GM18907 (cell line): ENCODE data around the gene CCDC83.
A peak's percentile ranks its signal among the peaks of the same experiment; 100 is the strongest.
"Not testable (repeated sequence)": the region's sequence is repeated elsewhere in the genome, so short reads cannot be mapped to it uniquely, and the experiment has no call there.

Experiments used
- ATAC-seq: cut with Tn5 transposase; IDR thresholded peaks from one replicate; pipeline ENCODE4 v1.9.1; 2021; ENCODE audit warnings: mild to moderate bottlenecking, moderate library complexity; ENCODE audit not compliant: unreplicated experiment

Gene CCDC83

DNA sequence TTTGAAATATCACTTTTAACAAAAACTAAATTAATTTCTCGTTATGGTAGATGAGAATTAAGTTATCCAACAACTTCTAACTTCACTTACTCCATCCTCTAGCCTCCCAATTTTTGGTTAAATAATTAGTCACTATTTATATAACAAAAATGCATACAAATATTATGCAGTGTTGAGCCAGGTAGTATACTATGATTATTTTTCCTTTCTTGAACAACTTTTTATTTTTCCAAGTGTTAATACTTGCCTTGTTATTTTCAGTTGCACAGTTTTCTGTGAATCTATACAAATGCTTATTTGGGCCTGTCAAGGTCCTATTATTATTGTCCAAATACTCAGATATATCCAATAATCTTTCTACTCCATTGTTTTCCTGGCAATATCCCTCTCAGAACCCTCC is 19.9 kb upstream of the CCDC83 start:
- no peak for ATAC-seq

DNA sequence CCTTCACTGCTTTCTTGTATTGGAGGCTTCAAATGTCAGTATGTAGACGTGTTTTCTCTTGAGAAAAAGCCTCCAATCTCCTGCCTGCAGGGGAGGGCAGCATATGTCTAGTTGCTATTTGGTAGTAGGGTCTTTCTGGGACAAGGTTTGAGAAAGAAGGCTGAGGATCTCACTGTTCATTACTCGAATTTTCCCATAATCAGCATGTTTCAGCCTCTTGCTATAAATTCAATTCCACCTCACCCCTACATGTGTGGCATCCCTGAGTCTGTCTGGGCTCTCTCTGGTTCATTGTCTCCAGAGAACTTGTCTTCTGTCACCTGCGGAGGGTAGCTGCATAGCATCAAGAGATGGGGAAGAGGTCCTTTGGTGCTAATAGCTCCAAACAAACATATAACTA is 19.5 kb upstream of the CCDC83 start:
- ATAC-seq = no peak

DNA sequence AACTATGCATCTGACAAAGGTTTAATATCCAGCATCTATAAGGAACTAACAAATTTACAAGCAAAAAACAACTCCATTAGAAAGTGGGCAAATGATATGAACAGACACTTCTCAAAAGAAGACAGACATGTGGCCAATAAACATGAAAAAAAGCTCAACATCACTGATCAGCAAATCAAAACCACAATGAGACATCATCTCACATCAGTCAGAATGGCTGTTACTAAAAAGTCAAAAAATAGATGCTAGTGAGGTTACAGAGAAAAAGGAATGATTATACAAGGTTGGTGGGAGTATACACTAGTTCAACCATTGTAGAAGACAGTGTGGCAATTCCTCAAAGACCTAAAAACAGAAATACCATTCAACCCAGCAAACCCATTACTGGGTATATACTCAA is 14.3 kb upstream of the CCDC83 start:
- ATAC-seq = not testable (repeated sequence)

- no peak for ATAC-seq
Observed at GRCh38 chr11:85843929-85844328, 11.3 kb upstream of the CCDC83 start.

DNA sequence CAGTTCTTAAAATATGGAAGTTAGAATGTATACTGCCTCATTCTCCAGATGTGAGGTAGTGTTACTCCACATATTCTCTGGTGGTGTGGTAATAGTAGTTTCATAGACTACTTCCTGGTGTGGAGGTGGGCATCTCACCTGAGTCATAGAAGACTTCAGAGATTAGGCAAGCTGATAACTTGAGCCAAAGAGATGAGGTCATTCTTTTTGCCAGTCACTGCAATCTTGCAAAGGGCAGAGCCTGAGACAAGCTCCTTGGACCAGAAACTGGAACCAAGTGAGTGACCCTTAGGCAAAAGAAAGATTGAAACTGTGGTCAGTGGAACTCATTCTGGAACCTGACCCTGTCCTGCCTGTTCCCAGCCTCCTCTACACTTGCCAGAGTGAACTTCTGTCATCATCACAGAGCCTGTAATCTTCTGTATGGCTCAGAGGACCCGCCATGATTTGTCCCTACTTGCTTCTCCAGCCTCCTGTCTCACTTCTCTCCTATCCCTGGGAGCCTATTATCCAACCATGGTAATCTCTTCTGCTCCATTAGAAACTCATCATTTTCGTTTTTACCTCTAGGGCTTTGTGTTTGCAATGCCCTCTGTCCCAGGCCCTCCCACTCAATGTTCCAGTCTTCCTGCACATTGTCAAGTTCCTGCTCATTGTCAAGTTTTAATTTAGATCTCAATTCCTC is 10.6 kb upstream of the CCDC83 start:
- peak; percentile 71 for ATAC-seq

DNA sequence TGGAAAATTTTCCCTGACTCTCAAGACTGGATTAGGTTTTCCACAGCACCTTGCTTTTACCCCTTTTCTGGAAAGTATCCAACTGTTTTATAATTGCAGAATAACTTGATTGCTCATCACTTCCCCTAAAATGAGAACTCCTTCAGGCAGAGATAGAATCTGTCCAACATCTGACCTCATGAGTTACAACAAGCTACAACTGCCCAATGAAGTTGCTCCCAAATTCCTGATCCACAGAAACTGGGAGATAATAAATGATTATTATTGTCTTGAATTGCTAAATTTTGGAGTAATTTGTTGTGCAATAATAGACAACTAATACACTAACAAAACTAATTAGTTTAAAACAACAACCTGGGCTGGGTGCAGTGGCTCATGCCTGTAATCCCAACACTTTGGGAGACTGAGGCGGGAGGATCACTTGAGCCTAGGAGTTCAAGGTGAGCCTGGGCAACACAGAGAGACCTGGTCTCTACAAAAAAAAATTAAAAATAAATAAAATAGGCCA is 10.0 kb upstream of the CCDC83 start:
- ATAC-seq = no peak

DNA sequence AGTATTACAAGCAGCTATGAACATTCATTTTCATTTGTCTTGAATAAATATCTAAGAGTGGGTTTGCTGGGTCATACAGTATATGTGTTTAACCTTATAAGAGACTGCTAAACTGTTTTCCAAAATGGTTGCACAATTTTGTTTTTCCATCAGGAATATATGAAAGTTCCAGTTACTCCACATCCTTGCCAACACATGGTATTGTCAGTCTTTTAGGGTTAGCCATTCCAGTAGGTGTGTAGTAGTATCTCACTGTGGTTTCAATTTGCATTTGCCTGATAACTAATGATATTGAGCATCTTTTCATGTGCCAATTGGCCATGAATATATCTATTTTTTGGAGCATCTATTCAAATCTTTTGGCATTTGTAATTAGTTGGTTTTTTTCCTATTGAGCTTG is 7.7 kb upstream of the CCDC83 start:
- no peak for ATAC-seq

- no peak for ATAC-seq
Observed at GRCh38 chr11:85848006-85848405, 7.2 kb upstream of the CCDC83 start.

DNA sequence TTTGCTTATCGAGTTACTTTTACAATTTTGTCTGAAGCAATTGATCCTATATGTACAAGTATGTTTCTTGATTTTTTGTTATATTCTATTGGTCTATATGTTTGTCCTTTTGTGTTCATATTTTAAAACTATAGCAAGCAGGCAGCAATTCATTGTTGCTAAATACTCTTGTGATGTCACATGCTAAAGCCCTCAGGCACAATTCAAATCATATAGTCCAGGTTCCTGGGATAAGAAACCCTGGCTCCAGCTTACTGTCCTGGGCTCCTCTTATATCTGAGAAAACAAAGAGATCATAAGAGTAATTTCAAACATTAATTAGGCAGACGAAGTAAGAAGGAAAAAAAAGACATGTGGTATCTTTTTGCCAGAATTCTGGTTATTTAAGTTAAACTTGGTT is 6.6 kb upstream of the CCDC83 start:
- no peak for ATAC-seq

DNA sequence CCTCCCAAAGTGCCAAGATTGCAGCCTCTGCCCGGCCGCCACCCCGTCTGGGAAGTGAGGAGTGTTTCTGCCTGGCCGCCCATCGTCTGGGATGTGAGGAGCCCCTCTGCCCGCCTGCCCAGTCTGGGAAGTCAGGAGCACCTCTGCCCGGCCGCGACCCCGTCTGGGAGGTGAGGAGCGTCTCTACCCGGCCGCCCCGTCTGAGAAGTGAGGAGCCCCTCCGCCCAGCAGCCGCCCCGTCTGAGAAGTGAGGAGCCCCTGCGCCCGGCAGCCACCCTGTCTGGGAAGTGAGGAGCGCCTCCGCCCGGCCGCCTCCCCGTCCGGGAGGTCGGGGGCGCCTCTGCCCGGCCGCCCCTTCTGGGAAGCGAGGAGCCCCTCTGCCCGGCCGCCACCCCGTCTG is 2.4 kb upstream of the CCDC83 start:
- ATAC-seq = not testable (repeated sequence)

GRCh38 chr11:85853541-85853940 is 1.6 kb upstream of the CCDC83 start:
- not testable (repeated sequence) for ATAC-seq

- ATAC-seq = no peak
Observed at GRCh38 chr11:85854212-85854556, 999 bp upstream of the CCDC83 start.

DNA sequence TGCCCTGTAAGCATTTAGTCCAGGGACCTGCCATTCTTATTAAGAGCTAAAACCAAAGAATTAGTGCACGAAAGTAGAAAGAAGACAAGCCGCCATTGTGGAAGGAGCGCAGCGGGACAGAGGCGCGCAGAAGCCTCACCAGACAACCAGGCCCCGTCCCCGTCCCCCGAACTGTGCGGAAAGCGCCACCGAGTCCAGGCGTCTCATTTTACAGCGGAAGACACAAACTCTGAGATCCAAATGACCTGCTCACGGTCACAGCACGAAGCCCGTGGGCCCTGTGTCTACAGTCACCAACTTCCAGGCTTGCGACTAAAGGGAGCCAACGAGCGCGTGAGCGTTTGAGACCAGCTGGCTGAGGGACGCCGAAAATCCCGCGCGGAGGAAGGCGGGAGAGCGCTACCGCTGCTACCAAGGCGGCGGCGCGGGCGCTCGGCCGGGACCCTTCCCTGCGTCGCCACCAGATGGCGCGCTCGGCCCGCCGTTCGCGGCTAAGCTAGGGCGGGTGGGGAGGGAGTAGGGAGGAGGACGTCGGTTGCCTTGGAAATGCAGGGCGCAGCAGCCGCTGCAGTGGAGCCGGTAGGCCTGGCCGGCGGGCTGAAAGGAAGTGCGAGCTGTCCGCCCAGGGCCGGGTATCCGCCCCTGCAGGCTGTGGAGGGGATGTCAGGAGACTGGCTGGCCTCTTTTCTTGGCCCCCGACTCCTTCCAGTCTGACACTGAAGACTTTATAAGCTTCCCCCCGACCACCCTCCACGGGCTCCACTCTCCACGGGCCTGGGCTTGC is 434 bp upstream of the CCDC83 start:
- peak; percentile 100 for ATAC-seq

DNA sequence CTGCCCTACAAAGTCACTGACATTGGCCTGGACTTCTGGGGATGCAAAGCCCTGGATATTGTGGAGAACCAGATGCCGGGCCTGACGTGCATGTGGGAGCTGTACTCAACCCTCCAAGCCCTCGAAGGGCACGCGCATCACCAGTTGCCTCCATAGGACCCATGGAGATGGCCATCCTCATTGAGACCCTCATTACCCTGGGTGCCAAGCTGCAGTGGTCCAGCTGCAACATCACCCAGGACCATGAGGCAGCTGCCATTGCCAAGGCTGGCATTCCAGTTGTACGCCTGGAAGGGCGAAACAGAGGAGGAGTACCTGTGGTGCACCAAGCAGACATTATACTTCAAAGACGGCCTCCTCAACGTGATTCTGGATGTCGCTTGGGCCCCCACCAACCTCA is 1.9 kb downstream of the CCDC83 start:
- ATAC-seq = no peak

DNA sequence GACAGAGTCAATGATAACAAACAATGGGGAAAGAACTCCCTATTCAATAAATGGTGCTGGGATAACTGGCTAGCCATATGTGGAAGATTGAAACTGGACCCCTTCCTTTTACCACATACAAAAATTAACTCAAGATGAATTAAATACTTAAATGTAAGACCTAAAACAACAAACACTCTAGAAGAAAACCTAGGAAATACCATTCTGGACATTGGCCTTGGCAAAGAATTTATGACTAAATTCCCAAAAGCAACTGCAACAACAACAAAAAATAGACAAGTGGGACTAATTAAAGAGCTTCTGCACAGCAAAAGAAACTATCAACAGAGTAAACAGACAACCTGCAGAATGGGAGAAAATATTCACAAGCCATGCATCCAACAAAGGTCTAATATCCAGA is 4.4 kb downstream of the CCDC83 start:
- ATAC-seq = not testable (repeated sequence)

DNA sequence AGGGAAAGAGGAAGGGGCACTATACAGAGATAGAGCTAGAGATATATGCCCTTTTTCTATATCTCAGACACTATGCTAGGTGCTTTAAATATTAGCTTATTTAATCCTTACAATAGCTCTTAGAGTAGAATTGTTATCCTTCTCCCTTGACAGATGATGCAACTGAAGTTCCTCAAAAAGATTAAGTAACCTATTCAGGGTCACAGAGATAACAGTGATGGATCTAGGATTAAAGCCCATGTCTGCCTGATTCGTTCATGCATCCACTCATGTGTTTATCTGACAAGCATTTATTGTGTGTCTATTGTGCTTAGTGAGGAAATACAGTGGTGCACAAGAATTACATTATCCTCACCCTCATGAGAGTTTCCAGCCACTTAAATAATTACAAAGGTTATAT is 8.7 kb downstream of the CCDC83 start:
- no peak for ATAC-seq

DNA sequence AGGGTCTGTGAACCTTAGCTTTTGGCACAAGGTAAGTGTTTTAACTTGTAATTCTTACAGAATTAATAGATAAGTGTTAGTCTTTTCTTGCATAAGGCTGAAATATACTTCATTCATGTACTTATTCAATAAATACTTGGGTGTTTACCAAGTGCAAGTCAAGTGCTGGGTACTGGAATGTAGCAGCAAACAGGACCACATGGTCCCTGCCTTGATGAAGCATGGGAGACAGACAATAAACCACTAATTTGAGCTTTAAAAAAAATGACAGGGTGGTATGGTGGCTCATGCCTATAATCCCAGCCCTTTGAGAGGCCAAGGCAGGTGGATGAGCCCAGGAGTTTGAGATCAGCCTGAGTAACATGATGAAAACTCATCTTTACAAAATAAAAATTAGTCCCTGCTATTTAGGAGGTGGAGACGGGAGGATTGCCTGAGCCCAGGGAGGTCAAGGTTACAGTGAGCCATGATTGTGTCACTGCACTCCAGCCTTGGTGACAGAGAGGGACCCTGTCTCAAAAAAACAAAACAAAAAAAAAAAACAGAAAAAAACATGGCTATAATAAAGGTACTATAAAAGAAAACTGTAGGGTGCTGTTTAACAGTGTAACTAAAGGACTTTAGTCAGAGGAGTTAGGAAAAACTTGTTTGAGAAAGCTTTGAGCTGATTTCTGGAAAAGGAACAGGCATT is 11.1 kb downstream of the CCDC83 start:
- ATAC-seq = no peak

DNA sequence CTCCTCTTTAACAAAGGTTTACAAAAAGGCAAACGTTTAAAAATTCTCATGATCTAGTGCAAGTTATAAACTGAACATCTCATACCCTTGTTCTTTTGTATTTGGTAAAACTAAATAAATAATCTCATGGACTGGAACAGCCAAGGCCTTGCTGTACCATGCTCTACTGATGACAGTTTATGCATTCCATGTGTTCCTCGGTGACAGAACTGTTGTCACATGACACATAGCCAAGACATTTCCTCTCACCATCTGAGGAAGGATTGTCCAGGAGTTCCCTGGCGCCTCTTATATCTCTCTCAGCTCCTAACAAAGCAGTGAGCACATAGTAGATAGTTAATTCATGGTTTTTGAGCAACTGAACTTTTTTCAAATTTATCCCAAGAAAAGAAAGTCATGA is 12.6 kb downstream of the CCDC83 start:
- no peak for ATAC-seq

- no peak for ATAC-seq
Observed at GRCh38 chr11:85869781-85870180, 14.6 kb downstream of the CCDC83 start.

- ATAC-seq = no peak
Observed at GRCh38 chr11:85874265-85874664, 19.1 kb downstream of the CCDC83 start.

DNA sequence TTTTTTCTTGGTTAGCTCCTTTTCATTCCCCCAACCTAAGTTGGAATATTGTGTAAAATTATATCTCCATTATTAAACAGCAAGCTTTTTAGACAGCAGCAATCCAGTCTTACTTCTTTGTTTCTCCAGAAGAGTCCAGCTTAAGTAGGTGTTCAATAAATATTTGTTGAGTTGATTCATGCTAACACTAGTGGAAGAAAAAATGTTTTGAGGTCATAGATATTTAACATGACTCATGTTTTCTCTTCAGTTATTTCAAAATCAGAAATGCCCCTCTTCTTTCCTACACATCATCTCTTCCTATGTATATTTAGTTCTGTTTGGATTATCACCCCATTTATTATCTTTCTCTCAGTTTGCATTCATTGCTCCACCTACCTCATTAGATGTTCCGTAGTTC is 20.3 kb downstream of the CCDC83 start:
- no peak for ATAC-seq

- ATAC-seq = no peak
Observed at GRCh38 chr11:85884581-85885021, 29.4 kb downstream of the CCDC83 start.
